SKM-1 treated with dmso at 0.1 percent for 144 hours (cell line): ENCODE measurements around the gene VEGFC.

Experiments
- DNase-seq: peaks from one replicate; lab custom pipeline; 2025; ENCODE audit not compliant: unreplicated experiment; lab: John Stamatoyannopoulos, UW

VEGFC gene

GRCh38 chr4:176708771-176709311 lies 83.9 kb downstream of the VEGFC start:
- DNase-seq, result no peak

- no peak for DNase-seq
Measured at GRCh38 chr4:176690716-176691115, 102.0 kb downstream of the VEGFC start.

GRCh38 chr4:176680668-176681180 lies 112.0 kb downstream of the VEGFC start:
- no peak for DNase-seq

- no peak for DNase-seq
Measured at GRCh38 chr4:176676901-176677300, 115.8 kb downstream of the VEGFC start.

- no peak for DNase-seq
Measured at GRCh38 chr4:176675810-176676209, 116.9 kb downstream of the VEGFC start.

GRCh38 chr4:176671532-176671931 lies 121.2 kb downstream of the VEGFC start:
- peak; percentile 59 for DNase-seq

- DNase-seq, result no peak
Measured at GRCh38 chr4:176668324-176668723, 124.4 kb downstream of the VEGFC start.

- no peak for DNase-seq
Measured at GRCh38 chr4:176664964-176665363, 127.8 kb downstream of the VEGFC start.

- no peak for DNase-seq
Measured at GRCh38 chr4:176660561-176660960, 132.2 kb downstream of the VEGFC start.

GRCh38 chr4:176656108-176656507 lies 136.6 kb downstream of the VEGFC start:
- DNase-seq, result no peak

GRCh38 chr4:176654565-176655216 lies 138.0 kb downstream of the VEGFC start:
- no peak for DNase-seq

GRCh38 chr4:176653401-176654220 lies 139.1 kb downstream of the VEGFC start:
- no peak for DNase-seq

GRCh38 chr4:176646311-176646710 lies 146.4 kb downstream of the VEGFC start:
- no peak for DNase-seq

GRCh38 chr4:176645246-176645960 lies 147.3 kb downstream of the VEGFC start:
- no peak for DNase-seq

- DNase-seq, result no peak
Measured at GRCh38 chr4:176642472-176642871, 150.2 kb downstream of the VEGFC start.

- no peak for DNase-seq
Measured at GRCh38 chr4:176641237-176641636, 151.5 kb downstream of the VEGFC start.

- DNase-seq, result no peak
Measured at GRCh38 chr4:176638992-176639391, 153.7 kb downstream of the VEGFC start.

GRCh38 chr4:176636292-176636691 lies 156.4 kb downstream of the VEGFC start:
- no peak for DNase-seq

GRCh38 chr4:176635372-176636261 lies 157.1 kb downstream of the VEGFC start:
- DNase-seq, result no peak
